PC-3 (cell line): ENCODE measurements around the gene LIMS2. TPM values are rescaled to one million over a fixed set of nuclear protein-coding genes. Genes with fewer than 3 reads are reported as not detected.
A peak's percentile ranks its signal among the peaks of the same experiment; 100 is the strongest.

Experiments
- ATAC-seq: fragments of 200-7000 bp; cut with Tn5 transposase; 2 replicates; pipeline ENCODE4 v1.9.1; 2020; ENCODE audit warnings: mild to moderate bottlenecking, moderate library complexity
- BruUV-seq: library from RNA; stranded (reverse); fragments of 400-500 nt; replicated peaks from 2 replicates; lab custom pipeline; 2021; lab: Mats Ljungman, UMichigan
- CTCF ChIA-PET: fragments of 300-600 bp; sonication (Branson Sonifier 250); formaldehyde crosslinking; loops from one replicate; lab custom pipeline; 2022; ENCODE audit warnings: antibody characterized with exemption; lab: Charles Lee
- POLR2A ChIA-PET: fragments of 300-600 bp; sonication (Branson Sonifier 250); formaldehyde crosslinking; loops from one replicate; lab custom pipeline; 2022; ENCODE audit warnings: antibody characterized with exemption; ENCODE audit not compliant: unreplicated experiment; lab: Charles Lee
- DNase-seq: peaks from one replicate; pipeline ENCODE4 v3.0.0-alpha.2; 2015
- H2AFZ ChIP-seq: fragments of 300-600 bp; sonication (generic); 2 replicates; pipeline ENCODE4 v1.6.0; 2016; ENCODE audit warnings: antibody characterized with exemption, low read length
- H3F3A ChIP-seq: fragments of 300-600 bp; sonication (generic); one replicate; pipeline ENCODE4 v1.6.0; 2017; ENCODE audit warnings: antibody characterized with exemption, low read length, control low read depth, mild to moderate bottlenecking; ENCODE audit not compliant: unreplicated experiment
- H3K27ac ChIP-seq: fragments of 300-600 bp; sonication (generic); 2 replicates; pipeline ENCODE4 v1.5.1; 2016; ENCODE audit warnings: mild to moderate bottlenecking, low read length
- H3K27me3 ChIP-seq: fragments of 300-600 bp; sonication (generic); 2 replicates; pipeline ENCODE4 v1.6.1; 2016; ENCODE audit warnings: low read length, mixed read lengths
- H3K36me3 ChIP-seq: fragments of 300-600 bp; sonication (generic); 2 replicates; pipeline ENCODE4 v1.6.1; 2016; ENCODE audit warnings: low read depth, mixed run types, low read length, mixed read lengths
- H3K4me1 ChIP-seq: fragments of 300-600 bp; sonication (generic); 2 replicates; pipeline ENCODE4 v1.5.1; 2016; ENCODE audit warnings: low read length; ENCODE audit not compliant: insufficient read depth
- H3K4me2 ChIP-seq: fragments of 300-600 bp; sonication (generic); 2 replicates; pipeline ENCODE4 v1.6.0; 2016; ENCODE audit warnings: low read length
- H3K4me3 ChIP-seq: fragments of 300-600 bp; sonication (generic); 2 replicates; pipeline ENCODE4 v1.5.1; 2016; ENCODE audit warnings: mild to moderate bottlenecking, low read length, mixed read lengths
- H3K79me2 ChIP-seq: fragments of 300-600 bp; sonication (generic); 2 replicates; pipeline ENCODE4 v1.6.1; 2017; ENCODE audit warnings: low read length, mixed read lengths
- H3K9ac ChIP-seq: fragments of 300-600 bp; sonication (generic); 2 replicates; pipeline ENCODE4 v1.6.0; 2016; ENCODE audit warnings: mild to moderate bottlenecking, low read length
- H3K9me2 ChIP-seq: fragments of 300-600 bp; sonication (generic); replicated peaks from 2 replicates; pipeline ENCODE4 v1.6.1; 2016; ENCODE audit warnings: mixed run types, low read length, mixed read lengths
- H3K9me3 ChIP-seq: fragments of 300-600 bp; sonication (generic); 2 replicates; pipeline ENCODE4 v1.6.1; 2016; ENCODE audit warnings: low read length, mixed read lengths
- H4K20me1 ChIP-seq: fragments of 300-600 bp; sonication (generic); 2 replicates; pipeline ENCODE4 v1.6.1; 2016; ENCODE audit warnings: low read length, mixed read lengths
- CTCF ChIP-seq: fragments of 300-600 bp; sonication (generic); conservative IDR thresholded peaks from 2 replicates; pipeline ENCODE4 v1.5.1; 2017; ENCODE audit warnings: antibody characterized with exemption, low read depth, mild to moderate bottlenecking, low read length
- EZH2 ChIP-seq: fragments of 300-600 bp; sonication (generic); IDR thresholded peaks from one replicate; pipeline ENCODE4 v1.6.1; 2017; ENCODE audit warnings: antibody characterized with exemption, mild to moderate bottlenecking, low read length; ENCODE audit not compliant: unreplicated experiment
- EZH2phosphoT487 ChIP-seq: fragments of 300-600 bp; sonication (generic); IDR thresholded peaks from 2 replicates; pipeline ENCODE4 v1.6.1; 2018; ENCODE audit warnings: mild to moderate bottlenecking, antibody characterized with exemption, low read length, borderline replicate concordance
- intact Hi-C: fragments of 100-400 bp; cut with micrococcal nuclease; formaldehyde crosslinking; loops from 2 replicates; pipeline ENCODE4 v1.9.0; 2023
- total RNA-seq: library from RNA; depleted of rRNA; stranded (reverse); fragments of >200 nt; gene quantifications from 2 replicates; pipeline ENCODE4 v1.2.3, GENCODE V29; 2014

LIMS2 gene
- total RNA-seq, 1 experiment from 2014 or later, result 5.0 TPM

GRCh38 chr2:127619203-127619590 is 56.1 kb downstream of the LIMS2 start:
- no TSS peak for BruUV-seq
- Histone ChIP-seq H3K4me3 (no peak overlapping the region), H3K4me2 (peak overlapping the region; percentile 65), H2AFZ (no peak overlapping the region), H3K9me2 (no peaks in the 10 kb centered on the region), H3F3A (no peaks in the 10 kb centered on the region), H4K20me1 (no peaks in the 10 kb centered on the region), H3K9ac (peak overlapping the region; percentile 29; the same call in 1 of the 2 replicates), H3K79me2 (peaks cover 43% of the 10 kb centered on the region), H3K9me3 (no peaks in the 10 kb centered on the region), H3K36me3 (peaks cover 9% of the 10 kb centered on the region; the same call in 1 of the 2 replicates), H3K27me3 (no peaks in the 10 kb centered on the region), H3K4me1 (peaks cover 76% of the 10 kb centered on the region), H3K27ac (peak overlapping the region; percentile 95)
- intact Hi-C loops, result loop anchor here (2.0 kb wide), 1 partner anchor 18 kb away; no protein-coding TSS in a partner anchor
- no peak for DNase-seq
- no peak for ATAC-seq
- ChIA-PET CTCF (no interaction called here), POLR2A (no interaction called here)
- TF ChIP-seq EZH2, result no peak

- intact Hi-C loops, result loop anchor here (2.0 kb wide), 1 partner anchor 18 kb away; no protein-coding TSS in a partner anchor
- Histone ChIP-seq H3K9me2 (no peaks in the 10 kb centered on the region), H3K9ac (peak overlapping the region; percentile 51), H3K4me2 (peak overlapping the region; percentile 52), H3K27ac (peak overlapping the region; percentile 95), H3K79me2 (peaks cover 38% of the 10 kb centered on the region), H3K4me1 (peaks cover 73% of the 10 kb centered on the region), H3F3A (no peaks in the 10 kb centered on the region), H3K36me3 (peaks cover 6% of the 10 kb centered on the region; the same call in 1 of the 2 replicates), H3K9me3 (no peaks in the 10 kb centered on the region), H2AFZ (0 out of 2 replicates have a peak overlapping the region, but pooled peaks have one; percentile 2), H3K4me3 (peak overlapping the region; percentile 28), H4K20me1 (no peaks in the 10 kb centered on the region), H3K27me3 (no peaks in the 10 kb centered on the region)
- ATAC-seq (peak; percentile 6; the same call in 1 of the 2 replicates), DNase-seq (peak; percentile 90)
- no TSS peak for BruUV-seq
- ChIA-PET POLR2A (no interaction called here), CTCF (no interaction called here)
- TF ChIP-seq EZH2phosphoT487 (no peak), EZH2 (no peak), CTCF (no peak)
Measured at GRCh38 chr2:127618551-127619202, 56.7 kb downstream of the LIMS2 start.

GRCh38 chr2:127615511-127616166 is 59.7 kb downstream of the LIMS2 start:
- ChIA-PET POLR2A (interaction anchor here (0.6 kb wide), 1 partner anchor 79 kb away, joined by 3 read pairs; no protein-coding TSS in a partner anchor), CTCF (no interaction called here)
- ATAC-seq, result peak; percentile 59
- TSS peak; percentile 48 for BruUV-seq
- peak; percentile 97 for DNase-seq
- intact Hi-C loops, result loop anchor here (2.0 kb wide), 1 partner anchor 17 kb away; no protein-coding TSS in a partner anchor
- Histone ChIP-seq H2AFZ (peak overlapping the region; percentile 58), H3K27me3 (no peaks in the 10 kb centered on the region), H3K79me2 (peaks cover 18% of the 10 kb centered on the region), H3K9ac (peak overlapping the region; percentile 75), H3K9me3 (no peaks in the 10 kb centered on the region), H3K4me2 (peak overlapping the region; percentile 82), H3K4me1 (peaks cover 56% of the 10 kb centered on the region), H3K27ac (peak overlapping the region; percentile 95), H3K9me2 (no peaks in the 10 kb centered on the region), H3K36me3 (peaks cover 2% of the 10 kb centered on the region; the same call in 1 of the 2 replicates), H3K4me3 (peak overlapping the region; percentile 29; the same call in 1 of the 2 replicates), H4K20me1 (no peaks in the 10 kb centered on the region), H3F3A (no peaks in the 10 kb centered on the region)
- TF ChIP-seq CTCF, result no peak
- TF ChIP-seq EZH2phosphoT487, result no peak
- no peak for TF ChIP-seq EZH2
